IMR-90 (cell line): Measurements from ENCODE around the gene IL12RB2. TPM values are rescaled to one million over a fixed set of nuclear protein-coding genes. Genes with fewer than 3 reads are reported as not detected.

Experiments
- ATAC-seq: fragments of 200-7000 bp; cut with Tn5 transposase; 2 replicates; pipeline ENCODE4 v1.9.1; 2020; ENCODE audit warnings: low read depth, mild to moderate bottlenecking, moderate library complexity
- BruUV-seq: library from RNA; stranded (reverse); fragments of 400-500 nt; replicated peaks from 2 replicates; lab custom pipeline; 2021; lab: Mats Ljungman, UMichigan
- CTCF ChIA-PET: fragments of 300-600 bp; formaldehyde crosslinking; extraction: SDS; loops from one replicate; lab custom pipeline; 2021; ENCODE audit warnings: antibody characterized with exemption; lab: Yijun Ruan, JAX
- POLR2A ChIA-PET: fragments of 300-600 bp; sonication (Branson Sonifier 250); formaldehyde crosslinking; loops from one replicate; lab custom pipeline; 2022; ENCODE audit warnings: antibody characterized with exemption; ENCODE audit not compliant: unreplicated experiment; lab: Charles Lee
- DNase-seq: peaks from one replicate; pipeline ENCODE4 v3.0.0; 2013
- H2AFZ ChIP-seq: replicated peaks from 2 replicates; pipeline ENCODE3; 2013; ENCODE audit warnings: low read length, mild to moderate bottlenecking; ENCODE audit not compliant: poor library complexity
- H2AK5ac ChIP-seq: 2 replicates; pipeline ENCODE4 v1.6.1; 2013; ENCODE audit warnings: low read depth, low read length, inconsistent platforms
- H2AK9ac ChIP-seq: replicated peaks from 2 replicates; pipeline ENCODE3; 2013; ENCODE audit warnings: mild to moderate bottlenecking, low read depth, low read length, moderate library complexity; ENCODE audit not compliant: poor library complexity
- H2BK120ac ChIP-seq: 2 replicates; pipeline ENCODE4 v1.6.1; 2013; ENCODE audit warnings: low read depth, low read length, inconsistent platforms
- H2BK15ac ChIP-seq: 3 replicates; pipeline ENCODE4 v1.6.1; 2013; ENCODE audit warnings: low read depth, low read length, inconsistent platforms
- H2BK20ac ChIP-seq: 2 replicates; pipeline ENCODE4 v1.6.1; 2013; ENCODE audit warnings: low read depth, mild to moderate bottlenecking, inconsistent platforms, low read length, moderate library complexity
- H2BK5ac ChIP-seq: 2 replicates; pipeline ENCODE4 v1.6.1; 2013; ENCODE audit warnings: mild to moderate bottlenecking, low read depth, low read length, inconsistent platforms; ENCODE audit not compliant: poor library complexity, severe bottlenecking
- H3K14ac ChIP-seq: replicated peaks from 2 replicates; pipeline ENCODE4 v1.6.1; 2013; ENCODE audit warnings: low read depth, low read length, inconsistent platforms
- H3K18ac ChIP-seq: 2 replicates; pipeline ENCODE4 v1.6.1; 2013; ENCODE audit warnings: low read depth, low read length, control low read depth
- H3K23ac ChIP-seq: 2 replicates; pipeline ENCODE4 v1.6.1; 2013; ENCODE audit warnings: low read depth, low read length, inconsistent platforms
- H3K27ac ChIP-seq: 2 replicates; pipeline ENCODE4 v1.5.1; 2013; ENCODE audit warnings: mild to moderate bottlenecking, control low read depth, low read length; ENCODE audit not compliant: insufficient read depth
- H3K27me3 ChIP-seq: 2 replicates; pipeline ENCODE4 v1.6.1; 2013; ENCODE audit warnings: low read length; ENCODE audit not compliant: control insufficient read depth, insufficient read depth
- H3K36me3 ChIP-seq: 2 replicates; pipeline ENCODE4 v1.6.1; 2013; ENCODE audit warnings: low read length, mixed read lengths; ENCODE audit not compliant: control insufficient read depth, insufficient read depth
- H3K4ac ChIP-seq: 2 replicates; pipeline ENCODE4 v1.6.1; 2013; ENCODE audit warnings: low read depth, low read length, inconsistent platforms
- H3K4me1 ChIP-seq: 2 replicates; pipeline ENCODE4 v1.6.1; 2013; ENCODE audit warnings: low read length, mixed read lengths; ENCODE audit not compliant: control insufficient read depth, insufficient read depth
- H3K4me2 ChIP-seq: 2 replicates; pipeline ENCODE4 v1.6.1; 2013; ENCODE audit warnings: low read depth, mild to moderate bottlenecking, control low read depth, low read length, moderate library complexity
- H3K4me3 ChIP-seq: 2 replicates; pipeline ENCODE4 v1.5.1; 2013; ENCODE audit warnings: low read depth, mild to moderate bottlenecking, control low read depth, low read length, moderate library complexity; ENCODE audit not compliant: insufficient read depth
- H3K56ac ChIP-seq: 2 replicates; pipeline ENCODE4 v1.6.1; 2013; ENCODE audit warnings: low read length, inconsistent platforms; ENCODE audit not compliant: insufficient read depth; ENCODE audit errors: extremely low read depth
- H3K79me1 ChIP-seq, 2 experiments: 2 replicates each; pipeline ENCODE4 v1.6.1; 2013; ENCODE audit warnings: low read length in 2 of 2, inconsistent platforms in 1 of 2, low read depth in 1 of 2
- H3K9ac ChIP-seq: 2 replicates; pipeline ENCODE4 v1.6.1; 2013; ENCODE audit warnings: low read depth, low read length, control low read depth
- H3K9me1 ChIP-seq: 2 replicates; pipeline ENCODE4 v1.6.1; 2013; ENCODE audit warnings: low read length, inconsistent platforms; ENCODE audit not compliant: insufficient read depth
- H3K9me3 ChIP-seq: 2 replicates; pipeline ENCODE4 v1.6.1; 2013; ENCODE audit warnings: low read length; ENCODE audit not compliant: control insufficient read depth, insufficient read depth
- H4K20me1 ChIP-seq: 2 replicates; pipeline ENCODE4 v1.6.1; 2013; ENCODE audit warnings: low read length, inconsistent platforms; ENCODE audit not compliant: insufficient read depth
- H4K5ac ChIP-seq: 2 replicates; pipeline ENCODE4 v1.6.1; 2013; ENCODE audit warnings: mild to moderate bottlenecking, low read depth, low read length, control low read depth
- H4K8ac ChIP-seq, 2 experiments: 2 replicates each; pipeline ENCODE4 v1.6.1; 2013; ENCODE audit warnings: low read depth in 2 of 2, low read length in 2 of 2, control low read depth in 1 of 2, inconsistent platforms in 1 of 2
- H4K91ac ChIP-seq: 2 replicates; pipeline ENCODE4 v1.6.1; 2013; ENCODE audit warnings: low read depth, low read length, inconsistent platforms; ENCODE audit not compliant: insufficient read depth
- CEBPB ChIP-seq: IDR thresholded peaks from 2 replicates; pipeline ENCODE4 v1.6.1; 2012; ENCODE audit warnings: low read depth, low read length, improper control_type of control experiment
- FOS ChIP-seq: fragments of 150-350 bp; IDR thresholded peaks from 2 replicates; pipeline ENCODE4 v1.6.1; 2016; ENCODE audit warnings: low read depth, low read length
- WGBS, 2 experiments: methylation state at CpG; one replicate each; pipeline versions ENCODE4 v1.1.5 to v1.1.7; 2013; ENCODE audit warnings: missing lambda C conversion rate in 2 of 2; ENCODE audit not compliant: insufficient read length in 1 of 2; ENCODE audit errors: extremely low coverage in 2 of 2; 5-methylcytosine and 5-hydroxymethylcytosine counted together
- dilution Hi-C: fragments of 300-500 bp; cut with HindIII; formaldehyde crosslinking; loops from one replicate; pipeline ENCODE4 v1.14.3; 2018; ENCODE audit warnings: low sequenced_read_pairs; ENCODE audit not compliant: unreplicated experiment
- in situ Hi-C: fragments of 300-500 bp; cut with MboI; formaldehyde crosslinking; loops from 3 replicates; pipeline ENCODE4 v1.14.3; 2019; ENCODE audit warnings: low sequenced_read_pairs, inconsistent platforms, mixed read lengths
- intact Hi-C: fragments of 100-400 bp; cut with micrococcal nuclease; formaldehyde crosslinking; loops from 2 replicates; pipeline ENCODE4 v1.10.0; 2022
- polyA plus RNA-seq, 3 experiments: library from polyadenylated mRNA; depleted of rRNA; stranded (reverse); fragments of >200 nt; gene quantifications; 2 replicates each; pipeline ENCODE4 v1.2.3, GENCODE V29; 2012; ENCODE audit warnings: low replicate concordance in 1 of 3
- total RNA-seq: library from RNA; depleted of rRNA; stranded (reverse); fragments of >200 nt; gene quantifications from 2 replicates; pipeline ENCODE4 v1.2.3, GENCODE V29; 2012

IL12RB2 gene
- total and polyA plus RNA-seq, 2 of the 4 experiments (the other 2 are of a cell fraction), result not detected

- Histone ChIP-seq H3K4ac (no peak overlapping the region), H3K9me1 (0 out of 2 replicates have a peak, but pooled peaks cover 5% of the 10 kb centered on the region), H2AFZ (no peak overlapping the region), H2AK5ac (no peak overlapping the region), H3K4me3 (no peak overlapping the region), H3K9me3 (no peaks in the 10 kb centered on the region), H3K9ac (no peak overlapping the region), H4K5ac (no peak overlapping the region), H2AK9ac (no peak overlapping the region), H3K14ac (no peak overlapping the region), H3K4me2 (no peak overlapping the region), H3K27me3 (no peaks in the 10 kb centered on the region), H3K4me1 (peaks cover 3% of the 10 kb centered on the region), H3K36me3 (peaks cover 6% of the 10 kb centered on the region), H4K8ac (no peak overlapping the region), H2BK15ac (no peak overlapping the region), H4K91ac (no peak overlapping the region), H2BK5ac (no peak overlapping the region), H2BK120ac (no peak overlapping the region), H2BK20ac (no peak overlapping the region), H3K56ac (no peak overlapping the region), H3K27ac (no peak overlapping the region), H3K18ac (no peak overlapping the region), H3K23ac (no peak overlapping the region), H4K20me1 (peaks cover 4% of the 10 kb centered on the region), H3K79me1 (peaks cover 0 to 27% of the 10 kb centered on the region in 2 experiments; a peak in 2 of 4 replicates)
- ChIA-PET CTCF (interaction anchor here (1.0 to 1.5 kb wide), 2 partner anchors 51 to 93 kb away, joined by 3 read pairs; no protein-coding TSS in a partner anchor), POLR2A (no interaction called here)
- no TSS peak for BruUV-seq
- dilution Hi-C loops (no loop called here), in situ Hi-C loops (loop anchor here (25.0 kb wide), 1 partner anchor 355 kb away; no protein-coding TSS in a partner anchor), intact Hi-C loops (no loop called here)
- DNase-seq (peak; percentile 76), ATAC-seq (peak; percentile 73)
- no CpG with 5 or more reads among the region's 5 CpGs for WGBS, 2 experiments
- no peak for TF ChIP-seq FOS
- peak; percentile 77 for TF ChIP-seq CEBPB
Observed at GRCh38 chr1:67407498-67407897, 99.8 kb downstream of the IL12RB2 start.
